Mesenchymal stem cell (in vitro differentiated cells and primary cell): ENCODE measurements around the gene KCNH3.
A peak's percentile ranks its signal among the peaks of the same experiment; 100 is the strongest.

ENCODE experiments used
- DNase-seq: peaks from one replicate; pipeline ENCODE4 v3.0.0-alpha.2; 2013
- H2AFZ ChIP-seq: one replicate; pipeline ENCODE4 v1.6.1; 2013; ENCODE audit warnings: low read depth, mild to moderate bottlenecking, control low read depth, inconsistent platforms, low read length, moderate library complexity
- H2AK5ac ChIP-seq: 2 replicates; pipeline ENCODE4 v1.6.1; 2013; ENCODE audit warnings: low read length, moderate library complexity, mild to moderate bottlenecking, inconsistent platforms; ENCODE audit not compliant: severe bottlenecking
- H2BK120ac ChIP-seq: one replicate; pipeline ENCODE4 v1.6.1; 2013; ENCODE audit warnings: low read depth, mild to moderate bottlenecking, inconsistent platforms, low read length, moderate library complexity
- H2BK12ac ChIP-seq, 2 experiments: one replicate each; pipeline ENCODE4 v1.6.1; 2013; ENCODE audit warnings: inconsistent platforms in 2 of 2, low read length in 2 of 2, mild to moderate bottlenecking in 2 of 2, moderate library complexity in 2 of 2, control low read depth in 1 of 2
- H2BK15ac ChIP-seq: one replicate; pipeline ENCODE4 v1.6.1; 2013; ENCODE audit warnings: mild to moderate bottlenecking, low read depth, inconsistent platforms; ENCODE audit not compliant: poor library complexity, severe bottlenecking
- H2BK5ac ChIP-seq: 2 replicates; pipeline ENCODE4 v1.6.1; 2013; ENCODE audit warnings: low read depth, mild to moderate bottlenecking, low read length, control low read depth, inconsistent platforms; ENCODE audit not compliant: poor library complexity, severe bottlenecking
- H3K14ac ChIP-seq, 2 experiments: one replicate each; pipeline ENCODE4 v1.6.1; 2013; ENCODE audit warnings: inconsistent platforms in 2 of 2, low read length in 2 of 2, control low read depth in 1 of 2, mild to moderate bottlenecking in 1 of 2, moderate library complexity in 1 of 2
- H3K18ac ChIP-seq, 2 experiments: one replicate each; pipeline ENCODE4 v1.6.1; 2013; ENCODE audit warnings: inconsistent platforms in 2 of 2, low read length in 2 of 2, control low read depth in 1 of 2, low read depth in 1 of 2, mild to moderate bottlenecking in 1 of 2
- H3K23ac ChIP-seq, 2 experiments: one replicate each; pipeline ENCODE4 v1.6.1; 2013; ENCODE audit warnings: inconsistent platforms in 2 of 2, low read length in 2 of 2, mild to moderate bottlenecking in 2 of 2, moderate library complexity in 2 of 2, control low read depth in 1 of 2
- H3K27ac ChIP-seq: 2 replicates; pipeline ENCODE4 v1.5.1; 2013; ENCODE audit warnings: mild to moderate bottlenecking, moderate library complexity, low read length, control low read depth, inconsistent platforms; ENCODE audit not compliant: poor library complexity, severe bottlenecking
- H3K27me3 ChIP-seq, 2 experiments: 2 replicates each; pipeline versions ENCODE4 v1.6.1 to v1.7.0; 2013; ENCODE audit warnings: low read length in 2 of 2, mild to moderate bottlenecking in 2 of 2, moderate library complexity in 2 of 2, control low read depth in 1 of 2, inconsistent platforms in 1 of 2; ENCODE audit not compliant: control insufficient read depth in 1 of 2, insufficient read depth in 1 of 2
- H3K36me3 ChIP-seq, 2 experiments: 2 replicates each; pipeline versions ENCODE4 v1.6.1 to v1.7.0; 2013; ENCODE audit warnings: low read length in 2 of 2, control low read depth in 1 of 2, inconsistent platforms in 1 of 2, low read depth in 1 of 2, mild to moderate bottlenecking in 1 of 2; ENCODE audit not compliant: insufficient read depth in 2 of 2, control insufficient read depth in 1 of 2
- H3K4ac ChIP-seq, 2 experiments: one replicate each; pipeline ENCODE4 v1.6.1; 2013; ENCODE audit warnings: inconsistent platforms in 2 of 2, low read length in 2 of 2, mild to moderate bottlenecking in 2 of 2, moderate library complexity in 2 of 2, control low read depth in 1 of 2, low read depth in 1 of 2
- H3K4me1 ChIP-seq: 2 replicates; pipeline ENCODE4 v1.6.1; 2013; ENCODE audit warnings: low read depth, low read length, control low read depth; ENCODE audit not compliant: control insufficient read depth, insufficient read depth
- H3K4me2 ChIP-seq: 2 replicates; pipeline ENCODE4 v1.6.1; 2013; ENCODE audit warnings: low read length, mild to moderate bottlenecking, inconsistent platforms; ENCODE audit not compliant: poor library complexity, severe bottlenecking
- H3K4me3 ChIP-seq, 2 experiments: 2 replicates each; pipeline versions ENCODE4 v1.5.1 to v1.7.0; 2013; ENCODE audit warnings: low read length in 2 of 2, mild to moderate bottlenecking in 2 of 2, control low read depth in 1 of 2, low read depth in 1 of 2; ENCODE audit not compliant: insufficient read depth in 1 of 2
- H3K79me1 ChIP-seq: replicated peaks from 2 replicates; pipeline ENCODE4 v1.6.1; 2013; ENCODE audit warnings: mild to moderate bottlenecking, control low read depth, low read length, inconsistent platforms; ENCODE audit not compliant: poor library complexity, severe bottlenecking
- H3K9ac ChIP-seq: 2 replicates; pipeline ENCODE4 v1.7.0; 2013; ENCODE audit warnings: mild to moderate bottlenecking, low read length, moderate library complexity
- H3K9me3 ChIP-seq: 2 replicates; pipeline ENCODE4 v1.7.0; 2013; ENCODE audit warnings: mild to moderate bottlenecking, low read length; ENCODE audit not compliant: control insufficient read depth
- H4K8ac ChIP-seq: one replicate; pipeline ENCODE4 v1.6.1; 2013; ENCODE audit warnings: inconsistent platforms, mild to moderate bottlenecking, low read length, moderate library complexity
- H4K91ac ChIP-seq: one replicate; pipeline ENCODE4 v1.6.1; 2013; ENCODE audit warnings: mild to moderate bottlenecking, low read length, inconsistent platforms
- WGBS: methylation state at CpG from one replicate; pipeline ENCODE4 v1.1.7; 2013; ENCODE audit warnings: mixed read lengths; 5-methylcytosine and 5-hydroxymethylcytosine counted together

Gene KCNH3

DNA sequence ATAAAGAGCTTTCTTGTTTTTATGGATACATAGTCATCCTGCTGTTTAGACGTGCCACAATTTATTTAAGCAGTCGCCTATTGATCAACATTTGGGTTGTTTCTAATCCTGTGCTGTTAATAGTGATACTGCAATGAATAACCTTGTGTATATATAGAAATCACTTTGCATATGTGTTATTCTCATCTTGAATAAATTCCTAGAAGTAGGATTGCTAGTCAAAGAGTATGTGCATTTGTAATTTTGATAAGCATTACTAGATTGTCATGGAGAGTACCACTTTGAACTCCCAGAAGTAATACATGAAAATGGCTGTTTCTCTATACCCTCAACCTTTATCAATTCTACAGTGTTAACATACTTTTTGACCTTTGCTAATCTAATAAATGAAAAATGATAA, 44.9 kb upstream of the KCNH3 start:
- H3K4me2 ChIP-seq: no peak overlapping the region
- H3K4me3 ChIP-seq: no peak overlapping the region
- no peaks in the 10 kb centered on the region for H3K4me1 ChIP-seq
- no peak overlapping the region for H2BK15ac ChIP-seq
- peaks cover 7% of the 10 kb centered on the region for H3K79me1 ChIP-seq
- H3K18ac ChIP-seq: no peak overlapping the region
- H3K14ac ChIP-seq: no peak overlapping the region
- no peaks in the 10 kb centered on the region for H3K27me3 ChIP-seq
- no peak overlapping the region for H2AFZ ChIP-seq
- H2AK5ac ChIP-seq: no peak overlapping the region
- H2BK5ac ChIP-seq: no peak overlapping the region
- 100% methylated on average over 2 of the region's 2 CpGs for WGBS
- H3K36me3 ChIP-seq: peaks cover 7 to 40% of the 10 kb centered on the region in 2 experiments
- H3K27ac ChIP-seq: no peak overlapping the region
- no peak overlapping the region for H4K91ac ChIP-seq
- DNase-seq: no peak
- no peak overlapping the region for H3K9ac ChIP-seq
- no peak overlapping the region for H2BK12ac ChIP-seq
- no peaks in the 10 kb centered on the region for H3K9me3 ChIP-seq
- H4K8ac ChIP-seq: no peak overlapping the region
- no peak overlapping the region for H3K23ac ChIP-seq
- no peak overlapping the region for H3K4ac ChIP-seq
- no peak overlapping the region for H2BK120ac ChIP-seq

DNA sequence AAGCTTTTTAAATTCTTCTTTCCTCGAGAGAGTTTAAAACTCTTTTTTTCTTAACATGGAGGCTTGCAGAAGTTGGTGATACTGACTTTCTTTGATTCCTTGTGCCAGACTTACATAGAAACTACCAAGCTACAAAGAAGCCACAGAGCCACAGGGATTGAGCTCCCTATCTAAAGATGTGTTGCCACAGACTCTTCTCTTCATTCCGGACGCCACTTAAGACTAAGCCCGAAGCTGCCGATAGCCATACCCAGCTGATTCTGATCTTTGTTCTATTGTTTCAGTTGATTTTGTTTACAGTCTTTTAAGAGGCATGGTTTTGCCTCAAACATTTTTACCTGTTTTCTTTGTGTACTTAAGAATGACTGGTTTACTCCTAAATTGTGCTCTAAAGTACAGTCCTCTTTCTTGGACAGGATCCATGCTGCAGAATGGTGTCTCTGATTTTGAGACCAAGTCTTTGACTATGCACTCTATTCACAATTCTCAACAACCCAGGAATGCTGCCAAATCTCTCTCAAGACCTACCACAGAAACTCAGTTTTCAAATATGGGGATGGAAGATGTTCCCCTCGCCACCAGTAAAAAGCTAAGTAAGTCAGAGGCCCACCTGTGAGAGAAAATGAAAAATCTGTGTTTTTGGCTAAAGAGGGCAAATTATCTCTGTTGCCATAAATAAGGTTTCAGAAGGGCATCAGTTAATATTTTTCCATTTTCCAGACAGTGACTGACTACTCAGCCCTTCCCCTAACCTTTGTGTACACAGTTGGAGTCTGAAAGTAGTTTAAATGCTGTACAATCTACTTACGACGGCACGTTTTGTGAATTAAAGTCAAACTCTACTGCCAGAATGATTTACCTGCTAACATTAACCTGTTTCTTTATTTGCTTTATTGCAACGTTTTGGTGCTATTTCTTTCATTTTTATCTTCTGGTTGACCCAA, 42.1 kb upstream of the KCNH3 start:
- 91% methylated on average over 9 of the region's 10 CpGs for WGBS
- H3K27ac ChIP-seq: no peak overlapping the region
- H3K4ac ChIP-seq: no peak overlapping the region

DNA sequence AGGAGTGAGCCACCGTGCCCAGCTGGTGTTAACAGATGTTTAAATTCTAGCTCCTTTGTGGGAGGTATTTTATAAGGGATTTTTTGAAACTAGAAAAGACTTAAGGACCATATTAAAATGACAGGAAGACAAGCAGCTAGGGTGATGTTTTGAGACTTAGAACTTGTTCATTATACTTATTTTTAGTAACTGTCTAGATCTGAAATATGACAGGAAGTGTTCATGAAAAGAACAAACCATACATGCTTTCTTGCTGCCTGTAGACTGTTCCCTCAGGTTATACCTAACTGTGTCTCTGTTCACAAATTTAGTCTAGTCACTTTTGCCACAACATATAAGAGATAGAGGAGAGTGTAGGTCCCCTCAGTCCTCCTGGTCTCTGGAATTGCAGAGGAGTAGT, 36.9 kb upstream of the KCNH3 start:
- no peak overlapping the region for H3K23ac ChIP-seq
- H2BK120ac ChIP-seq: no peak overlapping the region
- H2BK12ac ChIP-seq: no peak overlapping the region
- H3K36me3 ChIP-seq: peaks cover 10 to 39% of the 10 kb centered on the region in 2 experiments
- H3K4me3 ChIP-seq: no peak overlapping the region
- H3K4me2 ChIP-seq: no peak overlapping the region
- H3K4ac ChIP-seq: no peak overlapping the region
- peaks cover 4% of the 10 kb centered on the region for H3K79me1 ChIP-seq
- no peak overlapping the region for H2BK5ac ChIP-seq
- no peak overlapping the region for H2AFZ ChIP-seq
- H3K27ac ChIP-seq: peak overlapping the region; percentile 56
- H3K18ac ChIP-seq: no peak overlapping the region
- WGBS: 100% methylated on average over 1 of the region's 1 CpG
- no peaks in the 10 kb centered on the region for H3K27me3 ChIP-seq
- H4K8ac ChIP-seq: no peak overlapping the region
- no peak overlapping the region for H3K14ac ChIP-seq
- DNase-seq: no peak
- H2AK5ac ChIP-seq: no peak overlapping the region
- H3K4me1 ChIP-seq: peaks cover 6% of the 10 kb centered on the region
- no peaks in the 10 kb centered on the region for H3K9me3 ChIP-seq
- H2BK15ac ChIP-seq: no peak overlapping the region
- H3K9ac ChIP-seq: no peak overlapping the region
- no peak overlapping the region for H4K91ac ChIP-seq

More for the DNA sequence above, 42.1 kb upstream of the KCNH3 start:
- DNase-seq: no peak
- peaks cover 8% of the 10 kb centered on the region for H3K79me1 ChIP-seq
- H2AFZ ChIP-seq: no peak overlapping the region
- no peak overlapping the region for H4K8ac ChIP-seq
- H3K23ac ChIP-seq: no peak overlapping the region
- H3K4me1 ChIP-seq: peaks cover 1% of the 10 kb centered on the region
- no peak overlapping the region for H3K9ac ChIP-seq
- no peak overlapping the region for H2BK12ac ChIP-seq
- no peaks in the 10 kb centered on the region for H3K9me3 ChIP-seq
- no peak overlapping the region for H3K18ac ChIP-seq
- no peak overlapping the region for H2BK120ac ChIP-seq
- H2BK5ac ChIP-seq: no peak overlapping the region
- no peak overlapping the region for H3K4me3 ChIP-seq
- H3K36me3 ChIP-seq: peaks cover 11 to 32% of the 10 kb centered on the region in 2 experiments
- no peak overlapping the region for H2BK15ac ChIP-seq
- no peak overlapping the region for H2AK5ac ChIP-seq
- H3K14ac ChIP-seq: no peak overlapping the region
- H3K27me3 ChIP-seq: no peaks in the 10 kb centered on the region
- no peak overlapping the region for H4K91ac ChIP-seq
- H3K4me2 ChIP-seq: no peak overlapping the region

DNA sequence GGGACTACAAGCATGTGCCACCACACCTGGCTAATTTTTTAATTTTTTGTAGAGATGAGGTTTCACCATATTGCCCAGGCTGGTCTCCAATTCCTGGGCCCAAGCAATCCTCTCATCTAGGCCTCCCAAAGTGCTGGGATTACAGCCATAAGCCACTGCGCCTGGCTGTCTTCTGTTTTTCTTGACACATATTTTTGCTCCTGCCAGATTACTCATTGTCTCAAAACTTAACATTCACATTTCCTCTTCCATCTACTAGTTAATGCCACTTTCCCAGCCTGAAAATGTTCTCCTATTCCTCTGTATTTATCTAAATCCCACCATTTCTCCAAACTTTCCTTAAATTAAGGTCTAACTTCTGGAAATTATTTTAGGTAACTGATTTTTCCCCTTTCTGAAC, 36.2 kb upstream of the KCNH3 start:
- H3K14ac ChIP-seq: no peak overlapping the region
- 96% methylated on average over 1 of the region's 1 CpG for WGBS
- H3K4me3 ChIP-seq: no peak overlapping the region
- peaks cover 4% of the 10 kb centered on the region for H3K79me1 ChIP-seq
- H2BK5ac ChIP-seq: no peak overlapping the region
- no peak overlapping the region for H3K23ac ChIP-seq
- no peak overlapping the region for H3K18ac ChIP-seq
- H3K4me1 ChIP-seq: peaks cover 7% of the 10 kb centered on the region
- H3K4me2 ChIP-seq: no peak overlapping the region
- H2BK120ac ChIP-seq: no peak overlapping the region
- no peak for DNase-seq
- H4K8ac ChIP-seq: no peak overlapping the region
- no peaks in the 10 kb centered on the region for H3K9me3 ChIP-seq
- H3K9ac ChIP-seq: no peak overlapping the region
- H2AFZ ChIP-seq: no peak overlapping the region
- H2AK5ac ChIP-seq: peak overlapping the region; percentile 67
- peaks cover 10 to 36% of the 10 kb centered on the region in 2 experiments for H3K36me3 ChIP-seq
- no peak overlapping the region for H2BK12ac ChIP-seq
- no peak overlapping the region for H4K91ac ChIP-seq
- peak overlapping the region; percentile 89 for H3K27ac ChIP-seq
- no peak overlapping the region for H2BK15ac ChIP-seq
- H3K27me3 ChIP-seq: no peaks in the 10 kb centered on the region
- no peak overlapping the region for H3K4ac ChIP-seq
